Endothelial cell of umbilical vein (primary cell): Measurements from ENCODE around the gene ANKFN1. TPM values are rescaled to one million over a fixed set of nuclear protein-coding genes. Genes with fewer than 3 reads are reported as not detected.

Experiments
- BruUV-seq: library from RNA; stranded (reverse); fragments of 400-500 nt; replicated peaks from 2 replicates; lab custom pipeline; 2021; lab: Mats Ljungman, UMichigan
- CTCF ChIA-PET: fragments of 300-600, 350-600 bp; sonication (Branson Sonifier 250); formaldehyde crosslinking; loops from one replicate; lab custom pipeline; 2021; ENCODE audit warnings: antibody characterized with exemption, inconsistent platforms; lab: Charles Lee
- POLR2A ChIA-PET: fragments of 300-600, 350-600 bp; sonication (Branson Sonifier 250); formaldehyde crosslinking; loops from one replicate; lab custom pipeline; 2021; ENCODE audit warnings: antibody characterized with exemption, inconsistent platforms; lab: Charles Lee
- DNase-seq: peaks from one replicate; pipeline ENCODE4 v3.0.0-alpha.2; 2011; ENCODE audit warnings: low read depth, low spot score
- FAIRE-seq: peaks from 2 replicates; lab custom pipeline; 2011; peaks lifted over from hg19 to GRCh38; lab: Jason Lieb, UNC
- H2AFZ ChIP-seq: 2 replicates; pipeline ENCODE4 v1.6.0; 2012; ENCODE audit warnings: low read depth, low read length, control low read depth, inconsistent platforms
- H3K27ac ChIP-seq: 2 replicates; pipeline ENCODE4 v1.5.1; 2011; ENCODE audit warnings: low read depth, mild to moderate bottlenecking, control low read depth, low read length, moderate library complexity; ENCODE audit not compliant: insufficient read depth
- H3K27me3 ChIP-seq, 2 experiments: 2 replicates each; pipeline versions ENCODE4 v1.6.0 to v1.6.1; 2011; ENCODE audit warnings: low read length in 2 of 2, mixed read lengths in 1 of 2; ENCODE audit not compliant: control insufficient read depth in 2 of 2, insufficient read depth in 2 of 2
- H3K36me3 ChIP-seq, 2 experiments: 2 replicates in 1 of 2; 3 replicates in 1 of 2; pipeline ENCODE4 v1.5.1; 2011; ENCODE audit warnings: low read length in 2 of 2, mild to moderate bottlenecking in 1 of 2, moderate library complexity in 1 of 2; ENCODE audit not compliant: control insufficient read depth in 2 of 2, insufficient read depth in 2 of 2; ENCODE audit errors: extremely low read depth in 1 of 2
- H3K4me1 ChIP-seq: 3 replicates; pipeline ENCODE4 v1.5.1; 2011; ENCODE audit warnings: mild to moderate bottlenecking, low read length; ENCODE audit not compliant: control insufficient read depth, insufficient read depth; ENCODE audit errors: extremely low read depth
- H3K4me2 ChIP-seq: 2 replicates; pipeline ENCODE4 v1.6.1; 2011; ENCODE audit warnings: low read length, control low read depth, mixed read lengths; ENCODE audit not compliant: insufficient read depth
- H3K4me3 ChIP-seq, 3 experiments: fragments of 200-600 bp in 1 of 3; sonication (generic), shearing (Covaris generic) in 1 of 3; replicated peaks in 1 of 3; 2 replicates each; pipeline ENCODE4 v1.5.1; 2011 to 2016; ENCODE audit warnings: control low read depth in 3 of 3, low read length in 3 of 3, mild to moderate bottlenecking in 2 of 3, inconsistent platforms in 1 of 3, low read depth in 1 of 3, moderate library complexity in 1 of 3; ENCODE audit not compliant: insufficient read depth in 1 of 3
- H3K79me2 ChIP-seq: 2 replicates; pipeline ENCODE4 v1.6.0; 2012; ENCODE audit warnings: low read length, inconsistent platforms; ENCODE audit not compliant: control insufficient read depth, insufficient read depth
- H3K9ac ChIP-seq: replicated peaks from 2 replicates; pipeline ENCODE3; 2011; ENCODE audit warnings: low read length, control low read depth; ENCODE audit not compliant: insufficient read depth; ENCODE audit errors: extremely low read depth
- H3K9me1 ChIP-seq: replicated peaks from 3 replicates; pipeline ENCODE4 v1.6.0; 2011; ENCODE audit warnings: mild to moderate bottlenecking, low read length; ENCODE audit not compliant: control insufficient read depth, insufficient read depth; ENCODE audit errors: extremely low read depth
- H3K9me3 ChIP-seq: replicated peaks from 2 replicates; pipeline ENCODE4 v1.5.1; 2012; ENCODE audit warnings: low read length, inconsistent platforms; ENCODE audit not compliant: control insufficient read depth, insufficient read depth
- H4K20me1 ChIP-seq: replicated peaks from 2 replicates; pipeline ENCODE3; 2011; ENCODE audit warnings: mild to moderate bottlenecking, low read length; ENCODE audit not compliant: control insufficient read depth, insufficient read depth; ENCODE audit errors: extremely low read depth
- CTCF ChIP-seq, 2 donors: IDR thresholded peaks; 1 replicate in 1 of 2; 2 replicates in 1 of 2; pipeline ENCODE4 v1.5.1; 2011; ENCODE audit warnings: low read length in 2 of 2, mild to moderate bottlenecking in 2 of 2, moderate library complexity in 2 of 2, control low read depth in 1 of 2, inconsistent platforms in 1 of 2, low read depth in 1 of 2; ENCODE audit not compliant: insufficient read depth in 1 of 2; ENCODE audit errors: extremely low read depth in 1 of 2
- EZH2 ChIP-seq: IDR thresholded peaks from 2 replicates; pipeline ENCODE4 v1.6.1; 2012; ENCODE audit warnings: borderline replicate concordance, low read depth, mild to moderate bottlenecking, moderate library complexity, low read length, inconsistent platforms; ENCODE audit not compliant: severe bottlenecking
- FOS ChIP-seq: IDR thresholded peaks from 2 replicates; pipeline ENCODE4 v1.6.1; 2011; ENCODE audit warnings: mild to moderate bottlenecking, low read length, moderate library complexity, borderline replicate concordance; ENCODE audit not compliant: insufficient read depth
- GATA2 ChIP-seq: IDR thresholded peaks from 2 replicates; pipeline ENCODE4 v1.7.0; 2011; ENCODE audit warnings: low read depth, mild to moderate bottlenecking, moderate library complexity, mixed read lengths, low read length; ENCODE audit not compliant: insufficient read length, insufficient read depth
- JUN ChIP-seq: IDR thresholded peaks from 2 replicates; pipeline ENCODE4 v1.6.1; 2011; ENCODE audit warnings: borderline replicate concordance, low read depth; ENCODE audit not compliant: insufficient read length, insufficient read depth
- MAX ChIP-seq: IDR thresholded peaks from 2 replicates; pipeline ENCODE4 v1.6.1; 2011; ENCODE audit not compliant: insufficient read depth, insufficient read length
- MYC ChIP-seq: IDR thresholded peaks from one replicate; pipeline ENCODE4 v1.6.1; 2011; ENCODE audit warnings: mild to moderate bottlenecking, low read depth, low read length
- POLR2A ChIP-seq: IDR thresholded peaks from 2 replicates; pipeline ENCODE4 v1.6.1; 2012; ENCODE audit warnings: low read depth, mild to moderate bottlenecking, control low read depth, low read length
- POLR2AphosphoS5 ChIP-seq: IDR thresholded peaks from 2 replicates; pipeline ENCODE4 v1.6.1; 2012; ENCODE audit warnings: low read depth, mild to moderate bottlenecking, control low read depth, low read length, moderate library complexity; ENCODE audit not compliant: insufficient read depth
- dilution Hi-C: fragments of 300-500 bp; cut with MboI; formaldehyde crosslinking; loops from one replicate; pipeline ENCODE4 v1.15.0; 2019; ENCODE audit warnings: low sequenced_read_pairs; ENCODE audit not compliant: extremely low pct_ligation_motif_present
- intact Hi-C: fragments of 100-400 bp; cut with micrococcal nuclease; formaldehyde crosslinking; loops from one replicate; pipeline ENCODE4 v1.10.0; 2022
- polyA plus RNA-seq, 4 experiments: library from polyadenylated mRNA; depleted of rRNA in 3 of 4; stranded (reverse) in 3 of 4; unstranded in 1 of 4; fragments of >200 nt; gene quantifications; 2 replicates each; pipeline versions ENCODE4 v1.2.1 to v1.2.3, GENCODE V29; 2011 to 2012; ENCODE audit warnings: missing spikeins in 1 of 4
- total RNA-seq: library from RNA; stranded (reverse); gene quantifications from 2 replicates; pipeline ENCODE4 v1.2.3, GENCODE V29; 2021

The ANKFN1 gene
- total and polyA plus RNA-seq, 2 donors (not counting 3 experiments of a cell fraction or from before 2014, with no cell fraction given), result 0.15 TPM; not detected in 1

DNA sequence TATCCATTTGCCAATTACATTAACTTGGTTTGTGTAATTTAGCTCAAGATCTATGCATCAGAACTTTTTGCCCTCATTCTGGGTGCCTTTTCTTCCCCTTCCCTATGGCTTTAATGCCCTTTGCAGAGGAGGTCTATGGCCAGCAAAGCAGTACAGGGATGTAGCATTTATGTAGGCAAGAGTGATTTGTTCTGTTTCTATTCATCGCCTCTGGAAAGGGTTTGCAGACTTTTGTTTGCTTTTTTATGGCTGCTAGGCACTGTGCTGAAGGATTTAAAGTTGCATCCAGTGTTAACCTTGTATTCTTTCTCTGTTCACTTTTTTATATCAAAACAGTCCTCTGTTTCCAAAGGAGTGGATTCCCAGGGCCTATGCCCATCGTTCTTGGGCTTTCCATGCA lies 78.0 kb downstream of the ANKFN1 start:
- no TSS peak for BruUV-seq
- DNase-seq (no peak), FAIRE-seq (no peak)
- intact Hi-C loops, result no loop called here
- no peaks in the 10 kb centered on the region for H3K27me3 ChIP-seq
- no peaks in the 10 kb centered on the region for H3K36me3 ChIP-seq
- no peak overlapping the region for H3K9ac ChIP-seq
- H3K9me3 ChIP-seq, result no peaks in the 10 kb centered on the region
- no peak overlapping the region for H3K4me3 ChIP-seq
- no peak overlapping the region for H3K27ac ChIP-seq
- no peak overlapping the region for H2AFZ ChIP-seq
- CTCF ChIA-PET, result no interaction called here
- no peak for TF ChIP-seq JUN
- TF ChIP-seq MYC, result no peak
- no peak for TF ChIP-seq MAX
- TF ChIP-seq CTCF (IDR thresholded peaks at IDR 0.05; ENCODE audit: extremely low read depth in 1 of 2, insufficient read depth in 1 of 2, low read depth in 1 of 2, low read length in 2 of 2), result no peak
- no peak for TF ChIP-seq POLR2A
- TF ChIP-seq FOS, result no peak
- no peak for TF ChIP-seq EZH2
- no peak for TF ChIP-seq GATA2
- TF ChIP-seq POLR2AphosphoS5, result no peak
- no peaks in the 10 kb centered on the region for H3K79me2 ChIP-seq
- H3K9me1 ChIP-seq, result no peaks in the 10 kb centered on the region
- no peaks in the 10 kb centered on the region for H3K4me1 ChIP-seq
- no peak overlapping the region for H3K4me2 ChIP-seq
- POLR2A ChIA-PET, result no interaction called here
- no peaks in the 10 kb centered on the region for H4K20me1 ChIP-seq
- dilution Hi-C loops, result no loop called here
